ENCODE data around the gene RBM48. TPM values are rescaled to one million over a fixed set of nuclear protein-coding genes. Genes with fewer than 3 reads are reported as not detected.

Gene RBM48
- total and polyA plus RNA-seq, 2 donors (not counting 1 experiment from before 2014, with no cell fraction given): 11.0 to 32.9 TPM

GRCh38 chr7:92517631-92518030 lies 11.0 kb upstream of the RBM48 start:
- intact Hi-C loops (cut with micrococcal nuclease): no loop called here
- ATAC-seq (ENCODE audit: low read depth) (no peak), DNase-seq (no peak)
- ChIA-PET CTCF (no interaction called here), POLR2A (no interaction called here)
- no peak overlapping the region for H3K4me3 Mint-ChIP-seq
- H3K4me1 ChIP-seq (ENCODE audit: control insufficient read depth in 2 of 2, insufficient read depth in 2 of 2, low read length in 2 of 2): no peaks in the 10 kb centered on the region
- H2AFZ ChIP-seq (ENCODE audit: insufficient read depth, low read depth, low read length, poor library complexity, severe bottlenecking): no peak overlapping the region
- no peaks in the 10 kb centered on the region for H3K9me3 Mint-ChIP-seq (ENCODE audit: insufficient read depth)
- no peak overlapping the region for H3K27ac ChIP-seq (ENCODE audit: low read length in 2 of 2)
- peaks cover 3% of the 10 kb centered on the region for H3K79me2 ChIP-seq (ENCODE audit: control insufficient read depth, insufficient read depth, low read length)
- H3K36me3 ChIP-seq (replicated peaks in 1 of 2; ENCODE audit: control extremely low read depth in 1 of 2, control insufficient read depth in 1 of 2, extremely low read depth in 1 of 2, insufficient read depth in 2 of 2, low read length in 1 of 2): peaks cover 4 to 29% of the 10 kb centered on the region in 2 experiments
- no peaks in the 10 kb centered on the region for H3K4me1 Mint-ChIP-seq
- no peak overlapping the region for H3K27ac Mint-ChIP-seq
- no peak overlapping the region for H3K4me3 ChIP-seq (ENCODE audit: control extremely low read depth in 1 of 5, extremely low read depth in 1 of 5, insufficient read depth in 1 of 5, low read depth in 2 of 5, low read length in 4 of 5)
- H3K9me3 ChIP-seq (ENCODE audit: control extremely low read depth in 1 of 3, control insufficient read depth in 2 of 3, insufficient read depth in 1 of 3, low read length in 2 of 3): no peaks in the 10 kb centered on the region
- H3K4me2 ChIP-seq (replicated peaks; ENCODE audit: low read depth, low read length, poor library complexity, severe bottlenecking): no peak overlapping the region
- no CpG with 5 or more reads among the region's 3 CpGs for WGBS (ENCODE audit: insufficient coverage)
- H3K27me3 Mint-ChIP-seq: no peaks in the 10 kb centered on the region
- TF ChIP-seq CTCF (IDR thresholded peaks at IDR 0.05) (no peak), EZH2 (IDR thresholded peaks at IDR 0.05; ENCODE audit: borderline replicate concordance, insufficient read depth, low read depth, low read length, poor library complexity, severe bottlenecking) (no peak)
- H3K27me3 ChIP-seq (replicated peaks in 1 of 4; ENCODE audit: control extremely low read depth in 1 of 4, control insufficient read depth in 3 of 4, insufficient read depth in 4 of 4, low read length in 3 of 4): no peaks in the 10 kb centered on the region
- H4K20me1 ChIP-seq (ENCODE audit: control insufficient read depth, insufficient read depth, low read length, poor library complexity, severe bottlenecking): no peaks in the 10 kb centered on the region
- H3K9ac ChIP-seq (ENCODE audit: low read length): no peak overlapping the region

GRCh38 chr7:92520024-92520423 lies 8.6 kb upstream of the RBM48 start:
- Mint-ChIP-seq H3K27ac (no peak overlapping the region), H3K4me1 (no peaks in the 10 kb centered on the region), H3K27me3 (no peaks in the 10 kb centered on the region), H3K4me3 (no peak overlapping the region), H3K9me3 (ENCODE audit: insufficient read depth) (no peaks in the 10 kb centered on the region)
- H3K36me3 ChIP-seq (replicated peaks in 1 of 2; ENCODE audit: control extremely low read depth in 1 of 2, control insufficient read depth in 1 of 2, extremely low read depth in 1 of 2, insufficient read depth in 2 of 2, low read length in 1 of 2): peaks cover 0 to 21% of the 10 kb centered on the region in 2 experiments
- H2AFZ ChIP-seq (ENCODE audit: insufficient read depth, low read depth, low read length, poor library complexity, severe bottlenecking): no peak overlapping the region
- H3K4me1 ChIP-seq (ENCODE audit: control insufficient read depth in 2 of 2, insufficient read depth in 2 of 2, low read length in 2 of 2): no peaks in the 10 kb centered on the region
- no peak for DNase-seq
- no CpG with 5 or more reads among the region's 1 CpG for WGBS (ENCODE audit: insufficient coverage)
- H3K27ac ChIP-seq (ENCODE audit: low read length in 2 of 2): no peak overlapping the region
- no peaks in the 10 kb centered on the region for H3K27me3 ChIP-seq (replicated peaks in 1 of 4; ENCODE audit: control extremely low read depth in 1 of 4, control insufficient read depth in 3 of 4, insufficient read depth in 4 of 4, low read length in 3 of 4)
- H3K4me2 ChIP-seq (replicated peaks; ENCODE audit: low read depth, low read length, poor library complexity, severe bottlenecking): no peak overlapping the region
- ChIA-PET POLR2A (no interaction called here), CTCF (interaction anchor here (0.7 kb wide), 1 partner anchor 341 kb away, joined by 3 read pairs; no protein-coding TSS in a partner anchor)
- TF ChIP-seq CTCF (IDR thresholded peaks at IDR 0.05): no peak
- TF ChIP-seq EZH2 (IDR thresholded peaks at IDR 0.05; ENCODE audit: borderline replicate concordance, insufficient read depth, low read depth, low read length, poor library complexity, severe bottlenecking): no peak
- no peaks in the 10 kb centered on the region for H3K9me3 ChIP-seq (ENCODE audit: control extremely low read depth in 1 of 3, control insufficient read depth in 2 of 3, insufficient read depth in 1 of 3, low read length in 2 of 3)
- H3K9ac ChIP-seq (ENCODE audit: low read length): no peak overlapping the region
- no peak for ATAC-seq (ENCODE audit: low read depth)
- peaks cover 18% of the 10 kb centered on the region for H3K79me2 ChIP-seq (ENCODE audit: control insufficient read depth, insufficient read depth, low read length)
- intact Hi-C loops (cut with micrococcal nuclease): no loop called here
- H3K4me3 ChIP-seq (ENCODE audit: control extremely low read depth in 1 of 5, extremely low read depth in 1 of 5, insufficient read depth in 1 of 5, low read depth in 2 of 5, low read length in 4 of 5): no peak overlapping the region
- no peaks in the 10 kb centered on the region for H4K20me1 ChIP-seq (ENCODE audit: control insufficient read depth, insufficient read depth, low read length, poor library complexity, severe bottlenecking)
